Coronary artery (tissue), 2 donors: Measurements from ENCODE around the gene DMAC1.

Experiments
- DNase-seq: peaks from one replicate; pipeline ENCODE4 v3.0.0-alpha.2; 2017; ENCODE audit warnings: low spot score
- H3K27ac ChIP-seq, 2 donors: fragments of 200-600 bp; sonication (generic); one replicate each; pipeline ENCODE4 v1.5.1; 2016 to 2019
- H3K4me3 ChIP-seq: fragments of 200-600 bp; sonication (generic); 2 replicates; pipeline ENCODE4 v1.5.1; 2016; ENCODE audit warnings: mild to moderate bottlenecking, moderate library complexity
- CTCF ChIP-seq: fragments of 200-600 bp; sonication (generic); IDR thresholded peaks from one replicate; pipeline ENCODE4 v1.5.1; 2019; ENCODE audit warnings: antibody characterized with exemption

The DMAC1 gene

GRCh38 chr9:7802666-7803065, 3.1 kb upstream of the DMAC1 start:
- no peak for DNase-seq
- H3K4me3 ChIP-seq, result no peak overlapping the region
- TF ChIP-seq CTCF, result no peak
- no peak overlapping the region for H3K27ac ChIP-seq

GRCh38 chr9:7799944-7800285, 337 bp upstream of the DMAC1 start:
- Histone ChIP-seq H3K27ac (peak overlapping the region; percentile 77 to 90), H3K4me3 (peak overlapping the region; percentile 91)
- DNase-seq, result no peak
- TF ChIP-seq CTCF, result no peak

GRCh38 chr9:7794196-7794595, 5.4 kb downstream of the DMAC1 start:
- H3K27ac ChIP-seq, result no peak overlapping the region
- TF ChIP-seq CTCF, result no peak
- no peak overlapping the region for H3K4me3 ChIP-seq
- DNase-seq, result no peak

GRCh38 chr9:7791394-7791793, 8.2 kb downstream of the DMAC1 start:
- Histone ChIP-seq H3K4me3 (no peak overlapping the region), H3K27ac (no peak overlapping the region)
- no peak for DNase-seq
- TF ChIP-seq CTCF, result no peak

- no peak for TF ChIP-seq CTCF
These were observed 8.8 kb downstream of the DMAC1 start for GRCh38 chr9:7790819-7791182.

GRCh38 chr9:7790022-7790818, 9.4 kb downstream of the DMAC1 start:
- TF ChIP-seq CTCF, result no peak
- Histone ChIP-seq H3K27ac (no peak overlapping the region), H3K4me3 (no peak overlapping the region)
- DNase-seq, result no peak

More at GRCh38 chr9:7790819-7791182, 8.8 kb downstream of the DMAC1 start:
- no peak overlapping the region for H3K27ac ChIP-seq
- no peak overlapping the region for H3K4me3 ChIP-seq
- DNase-seq, result no peak

- Histone ChIP-seq H3K4me3 (no peak overlapping the region), H3K27ac (no peak overlapping the region)
- no peak for TF ChIP-seq CTCF
- no peak for DNase-seq
These were observed 10.8 kb downstream of the DMAC1 start for GRCh38 chr9:7788772-7789171.
